H1 (cell line): ENCODE measurements around the gene NLGN4X. TPM values are rescaled to one million over a fixed set of nuclear protein-coding genes. Genes with fewer than 3 reads are reported as not detected.

Source experiments
- ATF2 ChIP-seq: IDR thresholded peaks from 2 replicates; pipeline ENCODE4 v1.6.1; 2012; ENCODE audit warnings: low read length, inconsistent platforms
- ATF3 ChIP-seq: IDR thresholded peaks from 2 replicates; pipeline ENCODE4 v1.6.1; 2011; ENCODE audit warnings: low read depth, mild to moderate bottlenecking, low read length; ENCODE audit not compliant: insufficient read depth
- GABPA ChIP-seq: IDR thresholded peaks from 2 replicates; pipeline ENCODE4 v1.6.1; 2011; ENCODE audit warnings: mild to moderate bottlenecking, low read length, moderate library complexity, borderline replicate concordance; ENCODE audit not compliant: insufficient read depth
- POU5F1 ChIP-seq: IDR thresholded peaks from 2 replicates; pipeline ENCODE4 v1.6.1; 2011; ENCODE audit warnings: low read depth, mild to moderate bottlenecking, low read length, moderate library complexity
- TAF1 ChIP-seq: IDR thresholded peaks from 2 replicates; pipeline ENCODE4 v1.6.1; 2011; ENCODE audit warnings: mild to moderate bottlenecking, low read depth, low read length
- polyA plus RNA-seq, 7 experiments: library from polyadenylated mRNA; depleted of rRNA in 3 of 7; stranded (reverse) in 5 of 7; unstranded in 2 of 7; fragments of >200 nt in 5 of 7; fragments of 200-250 nt in 2 of 7; gene quantifications; 1 replicate in 5 of 7; 2 replicates in 1 of 7; 4 replicates in 1 of 7; pipeline versions ENCODE4 v1.2.1 to v1.2.3, GENCODE V29; 2011 to 2013; ENCODE audit warnings: missing spikeins in 2 of 7, mixed read lengths in 2 of 7
- total RNA-seq: library from RNA; stranded (reverse); fragmentation: NEBNext Ultra II Directional; extraction: Animal tissue kit (Norgen Biotek cat#: 25700); gene quantifications from 2 replicates; pipeline ENCODE4 v1.2.1, GENCODE V29; 2021
- TF ChIP-seq, protein P1 (sequence below): IDR thresholded peaks from 2 replicates; pipeline ENCODE4 v1.6.1; 2012; ENCODE audit warnings: inconsistent platforms
- TF ChIP-seq, protein P2 (sequence below), 3 experiments: IDR thresholded peaks; 1 replicate in 2 of 3; 2 replicates in 1 of 3; pipeline versions ENCODE4 v1.5.1 to v1.6.1; 2011; ENCODE audit warnings: low read length in 3 of 3, mild to moderate bottlenecking in 3 of 3, inconsistent platforms in 2 of 3, low read depth in 1 of 3, moderate library complexity in 1 of 3; ENCODE audit not compliant: insufficient read depth in 1 of 3; ENCODE audit errors: control extremely low read depth in 1 of 3

Gene NLGN4X
- total and polyA plus RNA-seq, 2 of the 8 experiments (the other 6 are each of a cell fraction or from before 2014, with no cell fraction given), result 104 to 124 TPM

- TF ChIP-seq, protein P1, sequence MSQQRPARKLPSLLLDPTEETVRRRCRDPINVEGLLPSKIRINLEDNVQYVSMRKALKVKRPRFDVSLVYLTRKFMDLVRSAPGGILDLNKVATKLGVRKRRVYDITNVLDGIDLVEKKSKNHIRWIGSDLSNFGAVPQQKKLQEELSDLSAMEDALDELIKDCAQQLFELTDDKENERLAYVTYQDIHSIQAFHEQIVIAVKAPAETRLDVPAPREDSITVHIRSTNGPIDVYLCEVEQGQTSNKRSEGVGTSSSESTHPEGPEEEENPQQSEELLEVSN, result no peak
- TF ChIP-seq POU5F1 (no peak), TAF1 (no peak), GABPA (no peak), ATF2 (no peak), ATF3 (no peak)
- TF ChIP-seq, protein P2, sequence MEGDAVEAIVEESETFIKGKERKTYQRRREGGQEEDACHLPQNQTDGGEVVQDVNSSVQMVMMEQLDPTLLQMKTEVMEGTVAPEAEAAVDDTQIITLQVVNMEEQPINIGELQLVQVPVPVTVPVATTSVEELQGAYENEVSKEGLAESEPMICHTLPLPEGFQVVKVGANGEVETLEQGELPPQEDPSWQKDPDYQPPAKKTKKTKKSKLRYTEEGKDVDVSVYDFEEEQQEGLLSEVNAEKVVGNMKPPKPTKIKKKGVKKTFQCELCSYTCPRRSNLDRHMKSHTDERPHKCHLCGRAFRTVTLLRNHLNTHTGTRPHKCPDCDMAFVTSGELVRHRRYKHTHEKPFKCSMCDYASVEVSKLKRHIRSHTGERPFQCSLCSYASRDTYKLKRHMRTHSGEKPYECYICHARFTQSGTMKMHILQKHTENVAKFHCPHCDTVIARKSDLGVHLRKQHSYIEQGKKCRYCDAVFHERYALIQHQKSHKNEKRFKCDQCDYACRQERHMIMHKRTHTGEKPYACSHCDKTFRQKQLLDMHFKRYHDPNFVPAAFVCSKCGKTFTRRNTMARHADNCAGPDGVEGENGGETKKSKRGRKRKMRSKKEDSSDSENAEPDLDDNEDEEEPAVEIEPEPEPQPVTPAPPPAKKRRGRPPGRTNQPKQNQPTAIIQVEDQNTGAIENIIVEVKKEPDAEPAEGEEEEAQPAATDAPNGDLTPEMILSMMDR (IDR thresholded peaks at IDR 0.05; ENCODE audit: control extremely low read depth in 1 of 3, insufficient read depth in 1 of 3, low read depth in 1 of 3, low read length in 3 of 3), result no peak
These were observed 156.9 kb downstream of the NLGN4X start (continued) for GRCh38 chrX:6071731-6072130.
